Cardiac muscle cell (in vitro differentiated cells and primary cell): Measurements from ENCODE around the gene OR2T6. TPM values are rescaled to one million over a fixed set of nuclear protein-coding genes. Genes with fewer than 3 reads are reported as not detected.
"Not testable (repeated sequence)": the region's sequence is repeated elsewhere in the genome, so short reads cannot be mapped to it uniquely, and the experiment has no call there.

ENCODE experiments used
- DNase-seq, 2 donors: peaks; one replicate each; pipeline versions ENCODE4 v3.0.0 to v3.0.0-alpha.2; 2010 to 2017; ENCODE audit warnings: low read depth in 1 of 2, low spot score in 1 of 2
- H3K27ac ChIP-seq: fragments of 200-600 bp; sonication (generic); 2 replicates; pipeline ENCODE4 v1.5.1; 2016
- H3K27me3 ChIP-seq: fragments of 200-600 bp; sonication (generic); 2 replicates; pipeline ENCODE4 v1.6.0; 2016; ENCODE audit warnings: control low read depth
- H3K36me3 ChIP-seq: fragments of 200-600 bp; sonication (generic); 2 replicates; pipeline ENCODE4 v1.5.1; 2016; ENCODE audit warnings: control low read depth
- H3K4me1 ChIP-seq: fragments of 200-600 bp; sonication (generic); 2 replicates; pipeline ENCODE4 v1.8.1; 2017; ENCODE audit warnings: low read depth, mild to moderate bottlenecking, mixed run types
- H3K4me3 ChIP-seq: fragments of 200-600 bp; sonication (generic); 2 replicates; pipeline ENCODE4 v1.5.1; 2016; ENCODE audit warnings: mild to moderate bottlenecking
- H3K9me3 ChIP-seq: fragments of 200-600 bp; sonication (generic); 2 replicates; pipeline ENCODE4 v1.5.1; 2017; ENCODE audit warnings: low read depth, mild to moderate bottlenecking, control low read depth
- CTCF ChIP-seq: IDR thresholded peaks from 2 replicates; pipeline ENCODE4 v1.5.1; 2012; ENCODE audit warnings: low read depth, mild to moderate bottlenecking, low read length
- polyA plus RNA-seq: library from polyadenylated mRNA; unstranded; fragments of >200 nt; fragmentation: Nextera tagmentation; extraction: Ambion mirVana; gene quantifications from 2 replicates; pipeline ENCODE4 v1.2.1, GENCODE V29; 2016
- total RNA-seq: library from RNA; depleted of rRNA; stranded (reverse); fragments of >200 nt; gene quantifications from 2 replicates; pipeline ENCODE4 v1.2.3, GENCODE V29; 2016

The OR2T6 gene
- total and polyA plus RNA-seq, 2 experiments from 2014 or later, result not detected

- no peaks in the 10 kb centered on the region for H3K4me1 ChIP-seq
- peaks cover 5% of the 10 kb centered on the region for H3K9me3 ChIP-seq
- H3K36me3 ChIP-seq, result no peaks in the 10 kb centered on the region
- H3K27ac ChIP-seq, result no peak overlapping the region
- no peak for DNase-seq
- no peak for TF ChIP-seq CTCF
- H3K27me3 ChIP-seq, result no peaks in the 10 kb centered on the region
- no peak overlapping the region for H3K4me3 ChIP-seq
These were observed 42.3 kb downstream of the OR2T6 start for GRCh38 chr1:248417854-248418253.

GRCh38 chr1:248421384-248421783 is 45.8 kb downstream of the OR2T6 start:
- Histone ChIP-seq H3K9me3 (peaks cover 5% of the 10 kb centered on the region), H3K4me1 (no peaks in the 10 kb centered on the region), H3K27ac (no peak overlapping the region), H3K27me3 (no peaks in the 10 kb centered on the region), H3K36me3 (no peaks in the 10 kb centered on the region), H3K4me3 (no peak overlapping the region)
- DNase-seq, result no peak
- no peak for TF ChIP-seq CTCF

- not testable (repeated sequence) for H3K27ac ChIP-seq, H3K27me3 ChIP-seq, H3K9me3 ChIP-seq, H3K4me1 ChIP-seq, H3K4me3 ChIP-seq, H3K36me3 ChIP-seq, DNase-seq
These were observed 52.1 kb downstream of the OR2T6 start for GRCh38 chr1:248427526-248428191.

GRCh38 chr1:248428192-248428533 is 52.6 kb downstream of the OR2T6 start:
- DNase-seq, H3K27me3 ChIP-seq, H3K9me3 ChIP-seq, H3K27ac ChIP-seq, H3K4me1 ChIP-seq, H3K4me3 ChIP-seq, H3K36me3 ChIP-seq: not testable (repeated sequence)

- not testable (repeated sequence) for H3K4me3 ChIP-seq, H3K27ac ChIP-seq, H3K27me3 ChIP-seq, H3K4me1 ChIP-seq, H3K9me3 ChIP-seq, DNase-seq, H3K36me3 ChIP-seq
These were observed 56.1 kb downstream of the OR2T6 start for GRCh38 chr1:248431683-248432082.

GRCh38 chr1:248432201-248432600 is 56.7 kb downstream of the OR2T6 start:
- DNase-seq, H3K4me1 ChIP-seq, H3K4me3 ChIP-seq, H3K36me3 ChIP-seq, H3K27me3 ChIP-seq, H3K9me3 ChIP-seq, H3K27ac ChIP-seq: not testable (repeated sequence)

- H3K9me3 ChIP-seq, H3K36me3 ChIP-seq, H3K27me3 ChIP-seq, H3K27ac ChIP-seq, H3K4me3 ChIP-seq, DNase-seq, H3K4me1 ChIP-seq: not testable (repeated sequence)
These were observed 58.4 kb downstream of the OR2T6 start for GRCh38 chr1:248433811-248434415.

GRCh38 chr1:248434913-248435312 is 59.4 kb downstream of the OR2T6 start:
- not testable (repeated sequence) for H3K27me3 ChIP-seq, H3K4me3 ChIP-seq, H3K27ac ChIP-seq, H3K9me3 ChIP-seq, DNase-seq, H3K36me3 ChIP-seq, H3K4me1 ChIP-seq

GRCh38 chr1:248436303-248436702 is 60.8 kb downstream of the OR2T6 start:
- not testable (repeated sequence) for H3K27me3 ChIP-seq, H3K9me3 ChIP-seq, H3K4me3 ChIP-seq, H3K27ac ChIP-seq, DNase-seq, H3K4me1 ChIP-seq, H3K36me3 ChIP-seq

- H3K36me3 ChIP-seq, DNase-seq: not testable (repeated sequence)
These were observed 63.1 kb downstream of the OR2T6 start for GRCh38 chr1:248438668-248439067.

GRCh38 chr1:248439283-248439682 is 63.7 kb downstream of the OR2T6 start:
- H3K36me3 ChIP-seq, H3K27ac ChIP-seq, DNase-seq, H3K4me1 ChIP-seq, H3K9me3 ChIP-seq, H3K27me3 ChIP-seq, H3K4me3 ChIP-seq: not testable (repeated sequence)

More at GRCh38 chr1:248438668-248439067, 63.1 kb downstream of the OR2T6 start:
- H3K27me3 ChIP-seq, H3K4me3 ChIP-seq, H3K4me1 ChIP-seq, H3K9me3 ChIP-seq, H3K27ac ChIP-seq: not testable (repeated sequence)
